GM19193 (cell line): ENCODE measurements around the gene OTOP3.

Experiments used
- POLR2A ChIP-seq: IDR thresholded peaks from 4 replicates; pipeline ENCODE4 v1.6.1; 2011; ENCODE audit not compliant: insufficient read depth, insufficient read length; ENCODE audit errors: extremely low read depth

Gene OTOP3, protein sequence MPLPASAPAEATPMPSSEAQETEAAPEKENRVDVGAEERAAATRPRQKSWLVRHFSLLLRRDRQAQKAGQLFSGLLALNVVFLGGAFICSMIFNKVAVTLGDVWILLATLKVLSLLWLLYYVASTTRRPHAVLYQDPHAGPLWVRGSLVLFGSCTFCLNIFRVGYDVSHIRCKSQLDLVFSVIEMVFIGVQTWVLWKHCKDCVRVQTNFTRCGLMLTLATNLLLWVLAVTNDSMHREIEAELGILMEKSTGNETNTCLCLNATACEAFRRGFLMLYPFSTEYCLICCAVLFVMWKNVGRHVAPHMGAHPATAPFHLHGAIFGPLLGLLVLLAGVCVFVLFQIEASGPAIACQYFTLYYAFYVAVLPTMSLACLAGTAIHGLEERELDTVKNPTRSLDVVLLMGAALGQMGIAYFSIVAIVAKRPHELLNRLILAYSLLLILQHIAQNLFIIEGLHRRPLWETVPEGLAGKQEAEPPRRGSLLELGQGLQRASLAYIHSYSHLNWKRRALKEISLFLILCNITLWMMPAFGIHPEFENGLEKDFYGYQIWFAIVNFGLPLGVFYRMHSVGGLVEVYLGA

DNA sequence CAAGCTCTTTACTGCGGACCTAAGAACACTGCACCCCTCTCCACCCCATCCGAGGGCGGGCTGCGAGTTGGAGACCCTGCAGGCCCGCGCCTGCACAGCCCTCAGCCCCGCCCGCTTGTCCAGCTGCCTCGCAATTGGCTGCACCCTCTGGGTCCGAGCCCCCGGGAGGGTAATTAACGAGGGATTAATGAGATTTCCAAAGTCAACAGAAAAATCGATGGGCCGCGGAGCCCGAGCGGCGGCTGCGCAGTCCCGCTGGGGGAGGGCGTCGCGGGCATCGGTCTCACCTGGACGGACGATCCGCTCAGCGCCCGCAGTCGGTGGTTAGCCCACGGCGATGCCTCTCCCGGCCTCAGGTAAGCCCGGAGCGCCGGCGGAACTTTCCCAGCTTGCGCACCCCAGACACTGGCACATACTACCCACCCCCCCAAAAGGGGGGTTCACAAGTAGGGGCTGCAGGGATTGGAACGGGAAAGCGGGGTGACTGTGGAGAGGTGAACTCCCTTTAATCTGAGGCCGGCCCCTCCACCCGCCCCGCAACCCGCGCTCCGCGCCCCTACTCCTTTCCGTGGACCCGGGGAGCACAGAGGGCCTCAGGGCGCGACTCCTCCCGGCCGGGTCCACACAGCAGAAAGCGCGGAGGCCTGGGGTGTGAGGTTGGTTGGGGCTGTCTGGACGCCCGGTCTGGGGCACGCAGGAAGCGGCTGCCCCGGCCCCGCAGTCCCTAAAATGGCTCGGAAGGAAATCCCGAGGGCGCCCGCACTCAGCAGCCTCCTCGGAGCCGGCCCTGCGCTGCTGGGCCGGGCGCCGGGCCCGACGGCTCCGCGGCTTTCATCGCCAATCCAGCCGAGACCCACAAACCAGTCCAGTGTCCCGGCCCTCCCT lies at the start of gene OTOP3:
OTOP3 (plus strand) TSS at position 314 of the 885 bp plus-strand sequence; CDS start at position 338, 24 bp downstream.
- no peak for TF ChIP-seq POLR2A

DNA sequence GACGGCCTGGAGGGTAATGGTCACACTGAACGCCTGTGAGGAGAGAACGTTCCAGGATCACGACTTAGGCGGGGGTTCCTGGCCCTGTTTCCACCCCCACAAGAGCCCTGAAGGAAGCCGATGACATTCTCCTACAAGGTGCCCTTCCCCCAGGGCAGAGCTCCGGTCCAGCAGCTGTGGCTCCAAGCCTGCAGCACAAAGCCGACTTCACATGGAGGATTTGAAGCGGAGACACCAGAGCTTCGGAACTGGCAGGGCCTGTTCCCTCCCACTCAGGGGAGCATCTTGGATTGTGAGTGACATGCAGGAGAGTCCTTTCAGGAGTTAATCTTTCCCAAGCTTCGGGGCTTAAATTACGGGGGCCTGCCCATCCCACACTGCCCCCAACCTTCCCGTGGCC lies 47.2 kb upstream of the OTOP3 start:
- TF ChIP-seq POLR2A: no peak

DNA sequence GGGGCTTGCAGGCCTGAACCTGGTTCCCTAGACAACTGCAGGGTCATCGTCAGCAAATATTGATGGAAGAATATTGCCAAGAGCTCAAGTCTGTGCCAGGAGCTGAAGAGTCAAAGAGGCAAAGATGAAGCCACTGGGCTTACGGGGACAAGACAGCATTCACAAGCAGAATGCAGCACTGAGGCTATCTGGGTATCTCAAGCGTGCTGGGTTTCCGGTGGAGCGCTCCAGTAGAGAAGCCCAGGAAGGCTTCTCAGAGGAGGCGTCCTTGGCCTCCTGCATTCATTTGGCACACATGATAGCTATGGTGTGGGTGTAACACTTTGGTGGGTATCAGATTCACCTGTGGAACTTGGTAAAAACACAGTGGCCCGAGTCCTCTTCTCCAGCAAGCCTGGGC lies 45.1 kb upstream of the OTOP3 start:
- TF ChIP-seq POLR2A: no peak

DNA sequence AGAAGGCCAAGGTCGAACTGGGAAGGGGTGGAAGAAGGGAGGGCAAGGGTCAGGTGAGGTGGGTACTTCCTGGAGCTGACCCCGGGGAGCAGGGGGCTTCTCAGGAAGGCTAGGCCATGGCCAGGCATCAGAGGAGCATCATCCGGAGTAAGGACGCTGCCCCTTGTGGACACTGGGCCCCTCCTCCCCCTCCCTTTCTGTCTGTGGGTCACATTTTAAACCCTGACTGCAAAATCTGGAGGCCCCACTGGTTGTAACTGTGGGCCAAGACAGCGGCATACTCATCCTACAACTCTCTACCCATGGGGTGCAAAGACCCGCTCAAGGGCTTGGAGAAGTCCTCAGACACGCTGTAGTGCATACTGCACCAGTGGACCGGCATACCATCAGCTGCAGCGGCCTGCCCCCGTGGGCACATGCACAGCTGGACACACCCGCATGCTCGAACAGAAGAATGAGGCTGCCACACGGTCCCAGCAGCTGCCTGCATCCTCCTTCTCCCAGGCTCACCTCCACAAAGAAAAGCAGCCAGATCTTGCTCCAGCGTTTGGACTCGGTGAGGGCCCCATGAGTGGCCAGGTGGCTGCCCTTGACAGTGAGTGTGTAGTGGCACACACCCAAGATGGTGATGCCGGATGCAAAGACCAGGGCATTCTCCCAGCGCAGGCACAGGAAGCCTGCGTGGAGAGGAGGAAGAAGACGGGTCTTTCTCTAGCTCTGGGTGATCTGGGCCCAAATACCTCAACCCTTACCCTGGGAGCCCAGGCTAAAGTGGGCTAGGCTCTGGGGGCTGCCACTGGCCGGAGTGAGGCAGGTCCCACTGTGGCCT lies 43.5 kb upstream of the OTOP3 start:
- no peak for TF ChIP-seq POLR2A

DNA sequence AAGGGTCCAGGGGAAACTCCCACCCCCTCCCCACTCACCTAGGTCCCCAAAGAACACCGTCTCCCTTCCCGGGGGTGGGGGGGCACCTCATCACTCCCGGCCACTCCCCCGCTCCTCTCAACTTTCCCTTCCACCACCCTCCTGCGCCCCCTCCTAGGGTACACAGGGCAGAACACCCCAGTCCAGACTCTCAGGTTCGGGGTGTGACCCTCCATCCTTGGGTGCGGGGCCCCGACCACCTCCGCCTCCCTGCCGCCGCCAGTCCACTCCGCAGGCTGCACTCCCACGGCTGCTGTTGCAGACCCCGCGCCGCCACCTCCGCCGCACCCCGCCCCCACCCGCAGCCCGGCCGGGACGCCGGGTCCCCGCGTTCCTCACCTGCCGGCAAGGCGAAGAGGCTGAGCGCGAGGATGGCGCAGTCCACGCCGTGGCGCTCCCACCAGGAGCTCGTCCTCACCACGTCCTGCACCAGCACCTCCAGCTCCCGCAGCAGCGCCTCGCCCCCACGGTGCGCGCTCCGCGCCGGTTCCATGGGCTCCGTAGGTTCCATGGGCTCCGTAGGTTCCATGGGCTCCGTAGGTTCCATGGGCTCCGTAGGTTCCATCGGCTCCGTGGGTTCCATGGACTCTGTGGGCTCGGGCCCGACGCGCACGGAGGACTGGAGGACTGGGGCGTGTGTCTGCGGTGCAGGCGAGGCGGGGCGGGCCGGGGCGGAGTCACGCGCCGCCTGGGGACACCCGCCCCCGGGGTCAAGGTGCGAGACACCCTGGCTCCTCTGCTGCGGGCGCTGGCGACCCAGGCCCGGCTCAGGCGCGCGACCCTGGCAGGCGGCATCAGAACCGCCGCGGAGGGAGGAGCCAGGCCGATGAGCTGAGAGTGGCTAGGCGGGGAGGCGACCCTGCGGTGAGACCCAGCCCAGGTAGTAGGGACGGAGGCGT lies 42.5 kb upstream of the OTOP3 start, which contains the start of gene FADS6:
FADS6 (minus strand) TSS at position 660 of the 938 bp plus-strand sequence; CDS start at position 622, 38 bp downstream.
- no peak for TF ChIP-seq POLR2A

DNA sequence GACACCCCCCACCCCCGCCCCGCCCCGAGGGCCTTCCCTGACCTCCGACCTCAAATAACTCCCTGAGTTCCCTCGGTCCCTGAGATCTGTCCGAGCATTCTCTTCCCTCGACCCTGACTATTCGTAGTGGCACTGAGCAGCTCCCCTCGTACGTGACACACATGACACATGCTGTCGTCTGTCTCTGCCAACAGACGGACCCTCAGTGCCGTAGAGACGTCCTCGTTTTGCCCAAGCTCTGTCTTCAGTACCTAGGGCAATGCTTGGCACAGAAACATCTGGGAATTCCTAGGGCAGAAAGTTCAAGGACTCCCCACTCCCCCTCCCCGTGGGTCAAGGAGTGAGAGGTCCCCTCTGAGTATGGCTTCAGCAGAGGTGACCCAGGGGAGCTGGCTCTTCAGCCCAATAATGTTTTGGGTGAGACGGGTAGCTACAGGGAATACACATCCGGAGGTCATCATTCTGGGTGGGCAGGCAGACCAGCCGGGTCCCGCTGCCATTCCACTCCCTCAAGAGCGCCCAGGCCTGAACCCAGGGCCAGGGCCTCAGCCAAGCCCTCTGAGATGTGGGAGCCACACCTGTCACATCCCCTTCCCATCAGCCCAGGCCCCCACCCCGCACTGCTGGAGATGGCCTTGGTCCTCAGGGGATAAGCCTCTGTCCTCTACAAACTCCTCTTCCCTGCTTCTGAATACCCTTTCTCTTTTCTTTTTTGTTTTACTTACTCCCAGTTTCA lies 41.6 kb upstream of the OTOP3 start:
- no peak for TF ChIP-seq POLR2A

DNA sequence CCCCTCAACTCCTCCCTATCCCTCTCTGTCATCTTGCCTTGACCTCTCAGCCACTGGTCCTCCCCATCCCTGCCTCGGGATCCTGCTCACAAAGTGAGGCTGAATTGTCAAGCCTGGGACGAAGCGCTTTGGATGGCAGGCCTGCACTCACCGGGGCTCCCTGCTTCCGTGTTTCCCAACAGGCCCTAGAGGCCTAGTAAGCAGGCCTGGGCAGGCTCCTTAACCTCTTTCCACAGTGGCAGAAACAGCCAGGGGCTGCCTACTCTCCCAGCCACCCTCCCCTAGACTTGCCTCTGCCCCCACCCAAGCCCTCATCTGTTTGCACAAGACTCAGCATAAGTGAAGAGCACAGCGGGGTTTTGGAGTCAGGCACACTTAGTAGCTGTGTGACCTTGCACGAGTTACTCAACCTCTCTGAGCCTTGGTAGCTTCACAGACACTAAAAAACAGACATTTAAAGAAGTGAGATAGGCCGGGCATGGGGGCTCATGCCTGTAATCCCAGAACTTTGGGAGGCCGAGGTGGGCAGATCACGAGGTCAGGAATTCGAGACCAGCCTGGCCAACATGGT lies 37.2 kb upstream of the OTOP3 start:
- no peak for TF ChIP-seq POLR2A

DNA sequence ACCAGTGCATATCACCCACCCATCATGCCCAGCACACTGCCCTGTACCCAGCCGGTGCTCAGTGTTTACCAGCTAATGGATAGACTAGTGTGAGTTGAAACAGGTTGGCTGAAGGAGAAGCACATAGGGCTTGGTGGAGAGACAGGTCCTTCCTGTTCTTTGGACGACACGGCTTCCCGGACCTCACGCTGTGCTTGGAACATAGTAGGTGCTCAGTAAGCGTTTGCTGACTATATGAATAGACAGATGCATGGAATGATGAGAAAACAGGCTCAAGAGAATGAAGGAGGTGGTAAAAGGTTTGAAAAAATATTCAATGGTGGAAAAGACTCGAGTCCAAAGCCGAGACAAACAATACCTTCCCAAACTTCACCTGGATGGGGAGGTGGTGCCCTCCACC lies 35.5 kb upstream of the OTOP3 start:
- TF ChIP-seq POLR2A: no peak

DNA sequence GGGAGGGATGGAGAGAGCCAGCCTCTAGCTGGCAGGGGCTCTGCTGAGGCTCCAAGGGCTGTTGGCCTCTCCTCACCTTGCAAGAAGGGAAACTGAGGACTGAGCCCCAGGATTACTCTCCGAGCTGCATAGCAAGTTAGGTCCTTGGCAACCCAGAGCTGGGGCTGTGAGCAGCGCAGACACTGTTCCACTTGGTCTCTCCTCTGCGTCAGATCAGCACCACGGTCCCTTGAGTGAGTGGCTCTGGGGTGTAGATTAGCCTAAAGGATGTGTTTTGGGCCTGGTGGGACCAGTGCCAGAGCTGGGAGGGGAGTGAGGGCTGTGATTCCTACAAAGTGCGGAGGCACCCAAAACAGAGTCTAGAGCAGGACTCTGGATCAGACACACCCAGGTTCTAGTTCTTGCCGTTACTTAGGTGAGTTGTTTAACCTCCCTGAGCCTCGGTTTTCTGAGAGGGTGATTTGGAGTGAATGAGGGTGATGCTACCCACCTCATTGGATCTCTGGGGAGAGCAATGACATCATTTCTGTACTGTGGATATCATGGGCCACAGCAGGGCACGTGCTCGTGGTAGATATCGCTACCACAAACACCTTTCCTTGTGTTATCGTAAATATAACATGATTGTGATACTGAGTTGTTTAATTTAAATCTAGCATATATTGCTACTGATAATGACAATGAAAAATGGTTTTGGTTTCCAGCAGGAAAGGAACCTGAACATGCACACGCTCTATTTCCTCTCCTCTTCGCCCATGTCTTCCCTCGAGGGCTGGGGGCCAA lies 34.2 kb upstream of the OTOP3 start:
- TF ChIP-seq POLR2A: no peak

DNA sequence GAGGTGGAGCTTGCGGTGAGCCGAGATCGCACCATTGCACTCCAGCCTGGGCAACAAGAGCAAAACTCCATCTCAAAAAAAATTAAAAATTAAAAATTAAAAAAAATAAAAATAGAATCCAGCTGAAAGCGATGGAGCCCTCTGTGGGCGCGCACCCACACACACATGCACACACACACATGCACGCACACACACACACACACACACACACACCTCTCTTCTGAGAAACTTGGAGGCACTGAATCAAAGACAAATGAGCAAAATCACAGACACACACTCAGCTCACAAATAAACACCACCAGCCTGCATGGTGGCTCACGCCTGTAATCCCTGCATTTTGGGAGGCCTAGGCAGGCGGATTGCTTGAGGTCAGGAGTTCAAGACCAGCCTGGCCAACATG lies 32.7 kb upstream of the OTOP3 start:
- TF ChIP-seq POLR2A: no peak

DNA sequence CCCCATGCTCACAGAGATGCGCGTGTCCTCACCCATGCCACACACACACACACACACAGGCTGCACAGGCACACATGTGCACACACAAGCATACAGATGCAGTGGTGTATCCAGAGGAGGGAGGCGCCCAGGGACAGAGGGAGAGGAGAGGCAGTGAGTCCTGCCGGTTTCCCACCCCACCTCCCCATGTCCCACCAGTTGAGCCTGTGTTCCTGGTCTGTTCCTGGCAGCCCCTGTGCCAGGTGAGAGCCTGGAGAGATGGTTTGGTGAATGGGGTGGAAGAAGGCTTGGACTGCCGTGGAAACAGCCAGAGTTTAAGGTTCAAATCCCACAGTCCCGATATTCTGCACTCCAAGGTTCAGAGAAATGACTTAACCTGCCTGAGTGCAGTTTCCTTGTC lies 32.0 kb upstream of the OTOP3 start:
- no peak for TF ChIP-seq POLR2A
